DOHH2 (cell line): ENCODE data around the gene KLHL33.

Experiments used
- H3F3A ChIP-seq: fragments of 200-600 bp; sonication (generic), shearing (Covaris generic); 2 replicates; pipeline ENCODE4 v1.6.0; 2016; ENCODE audit warnings: antibody characterized with exemption, mild to moderate bottlenecking; ENCODE audit not compliant: control insufficient read depth, insufficient read depth
- H3K27ac ChIP-seq: fragments of 200-600 bp; sonication (generic); 2 replicates; pipeline ENCODE4 v1.5.1; 2014; ENCODE audit warnings: low read depth, mild to moderate bottlenecking, low read length, moderate library complexity
- H3K27me3 ChIP-seq: fragments of 200-600 bp; sonication (generic); 2 replicates; pipeline ENCODE4 v1.6.1; 2014; ENCODE audit warnings: mild to moderate bottlenecking, low read length, mixed read lengths; ENCODE audit not compliant: control insufficient read depth
- H3K36me3 ChIP-seq: fragments of 200-600 bp; sonication (generic); 2 replicates; pipeline ENCODE4 v1.6.1; 2014; ENCODE audit warnings: mild to moderate bottlenecking, low read length, moderate library complexity, mixed read lengths; ENCODE audit not compliant: control insufficient read depth
- H3K4me1 ChIP-seq: fragments of 200-600 bp; sonication (generic); 2 replicates; pipeline ENCODE4 v1.6.1; 2014; ENCODE audit warnings: mild to moderate bottlenecking, low read length, mixed read lengths; ENCODE audit not compliant: control insufficient read depth
- H3K4me2 ChIP-seq: fragments of 200-600 bp; sonication (generic); 2 replicates; pipeline ENCODE4 v1.6.0; 2014; ENCODE audit warnings: mild to moderate bottlenecking, low read length, moderate library complexity
- H3K4me3 ChIP-seq: fragments of 200-600 bp; sonication (generic); 2 replicates; pipeline ENCODE4 v1.5.1; 2014; ENCODE audit warnings: mild to moderate bottlenecking, low read length, mixed read lengths
- H3K79me2 ChIP-seq: fragments of 200-600 bp; sonication (generic); 2 replicates; pipeline ENCODE4 v1.6.1; 2014; ENCODE audit warnings: mild to moderate bottlenecking, low read length, mixed read lengths; ENCODE audit not compliant: control insufficient read depth
- H3K9me2 ChIP-seq: fragments of 200-600 bp; sonication (generic); replicated peaks from 2 replicates; pipeline ENCODE4 v1.6.1; 2014; ENCODE audit warnings: mild to moderate bottlenecking, low read length, mixed read lengths; ENCODE audit not compliant: control insufficient read depth
- H3K9me3 ChIP-seq: fragments of 200-600 bp; sonication (generic); 2 replicates; pipeline ENCODE4 v1.6.1; 2014; ENCODE audit warnings: antibody characterized with exemption, low read length, mixed read lengths; ENCODE audit not compliant: control insufficient read depth, insufficient read depth
- H4K20me1 ChIP-seq: fragments of 200-600 bp; sonication (generic); 2 replicates; pipeline ENCODE4 v1.6.0; 2014; ENCODE audit warnings: low read depth, mild to moderate bottlenecking, antibody characterized with exemption, low read length, moderate library complexity; ENCODE audit not compliant: control insufficient read depth, insufficient read depth
- EZH2phosphoT487 ChIP-seq: fragments of 200-600 bp; sonication (generic); IDR thresholded peaks from 2 replicates; pipeline ENCODE4 v1.6.1; 2017; ENCODE audit warnings: borderline replicate concordance, mild to moderate bottlenecking, antibody characterized with exemption, low read length, moderate library complexity, mixed read lengths
- TF ChIP-seq, protein P1 (sequence below): fragments of 200-600 bp; sonication (generic); IDR thresholded peaks from one replicate; pipeline ENCODE4 v1.5.1; 2014; ENCODE audit warnings: antibody characterized with exemption, mild to moderate bottlenecking, low read depth, low read length; ENCODE audit not compliant: poor library complexity, severe bottlenecking

Gene KLHL33

DNA sequence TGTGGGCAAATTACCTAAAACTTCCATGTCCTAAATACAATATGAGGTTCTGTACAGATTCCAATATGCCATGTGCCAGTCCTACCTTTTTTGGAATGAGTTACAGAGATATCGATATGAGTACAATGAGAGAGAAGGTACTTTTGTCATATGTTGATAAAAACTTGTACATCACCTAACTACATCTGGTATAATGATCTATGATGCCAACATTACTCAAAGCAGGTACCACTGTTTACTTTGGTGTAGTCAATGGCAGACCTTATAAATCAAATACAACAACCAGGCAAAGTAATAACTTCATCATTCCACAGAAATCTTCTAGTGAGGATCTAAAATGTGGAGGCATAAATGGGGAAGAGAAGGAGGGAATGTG lies 35.4 kb downstream of the KLHL33 start:
- H3K9me3 ChIP-seq: no peaks in the 10 kb centered on the region
- TF ChIP-seq EZH2phosphoT487: no peak
- TF ChIP-seq, protein P1, sequence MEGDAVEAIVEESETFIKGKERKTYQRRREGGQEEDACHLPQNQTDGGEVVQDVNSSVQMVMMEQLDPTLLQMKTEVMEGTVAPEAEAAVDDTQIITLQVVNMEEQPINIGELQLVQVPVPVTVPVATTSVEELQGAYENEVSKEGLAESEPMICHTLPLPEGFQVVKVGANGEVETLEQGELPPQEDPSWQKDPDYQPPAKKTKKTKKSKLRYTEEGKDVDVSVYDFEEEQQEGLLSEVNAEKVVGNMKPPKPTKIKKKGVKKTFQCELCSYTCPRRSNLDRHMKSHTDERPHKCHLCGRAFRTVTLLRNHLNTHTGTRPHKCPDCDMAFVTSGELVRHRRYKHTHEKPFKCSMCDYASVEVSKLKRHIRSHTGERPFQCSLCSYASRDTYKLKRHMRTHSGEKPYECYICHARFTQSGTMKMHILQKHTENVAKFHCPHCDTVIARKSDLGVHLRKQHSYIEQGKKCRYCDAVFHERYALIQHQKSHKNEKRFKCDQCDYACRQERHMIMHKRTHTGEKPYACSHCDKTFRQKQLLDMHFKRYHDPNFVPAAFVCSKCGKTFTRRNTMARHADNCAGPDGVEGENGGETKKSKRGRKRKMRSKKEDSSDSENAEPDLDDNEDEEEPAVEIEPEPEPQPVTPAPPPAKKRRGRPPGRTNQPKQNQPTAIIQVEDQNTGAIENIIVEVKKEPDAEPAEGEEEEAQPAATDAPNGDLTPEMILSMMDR: no peak
- no peak overlapping the region for H3K27ac ChIP-seq
- H3K79me2 ChIP-seq: no peaks in the 10 kb centered on the region
- peaks cover 55% of the 10 kb centered on the region for H3K36me3 ChIP-seq
- H3K4me2 ChIP-seq: no peak overlapping the region
- H3K4me3 ChIP-seq: no peak overlapping the region
- no peaks in the 10 kb centered on the region for H4K20me1 ChIP-seq
- no peaks in the 10 kb centered on the region for H3K4me1 ChIP-seq
- no peaks in the 10 kb centered on the region for H3F3A ChIP-seq
- H3K27me3 ChIP-seq: no peaks in the 10 kb centered on the region
- H3K9me2 ChIP-seq: no peaks in the 10 kb centered on the region

DNA sequence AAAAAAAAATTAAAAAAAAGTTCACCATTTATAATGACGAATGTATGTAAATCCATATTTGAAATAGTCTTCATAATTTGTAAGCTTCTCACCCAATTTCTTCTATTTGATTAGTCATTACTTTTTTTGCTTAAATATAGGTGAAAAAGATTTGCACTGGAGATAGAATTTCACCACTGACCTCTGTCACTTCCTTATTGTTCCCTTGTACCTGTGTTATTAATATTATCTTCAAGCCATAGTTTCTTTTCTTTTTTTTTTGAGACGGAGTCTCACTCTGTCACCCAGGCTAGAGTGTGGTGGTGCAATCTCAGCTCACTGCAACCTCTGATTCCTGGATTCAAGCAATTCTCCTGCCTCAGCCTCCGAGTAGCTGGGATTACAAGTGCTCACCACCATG lies 38.5 kb downstream of the KLHL33 start:
- no peaks in the 10 kb centered on the region for H3K79me2 ChIP-seq
- H3K4me2 ChIP-seq: no peak overlapping the region
- no peaks in the 10 kb centered on the region for H4K20me1 ChIP-seq
- H3K4me1 ChIP-seq: no peaks in the 10 kb centered on the region
- H3K27ac ChIP-seq: no peak overlapping the region
- no peaks in the 10 kb centered on the region for H3K27me3 ChIP-seq
- no peak overlapping the region for H3K4me3 ChIP-seq
- H3K9me2 ChIP-seq: no peaks in the 10 kb centered on the region
- peaks cover 48% of the 10 kb centered on the region for H3K36me3 ChIP-seq
- TF ChIP-seq, protein P1: no peak
- no peak for TF ChIP-seq EZH2phosphoT487
- H3F3A ChIP-seq: no peaks in the 10 kb centered on the region
- no peaks in the 10 kb centered on the region for H3K9me3 ChIP-seq

DNA sequence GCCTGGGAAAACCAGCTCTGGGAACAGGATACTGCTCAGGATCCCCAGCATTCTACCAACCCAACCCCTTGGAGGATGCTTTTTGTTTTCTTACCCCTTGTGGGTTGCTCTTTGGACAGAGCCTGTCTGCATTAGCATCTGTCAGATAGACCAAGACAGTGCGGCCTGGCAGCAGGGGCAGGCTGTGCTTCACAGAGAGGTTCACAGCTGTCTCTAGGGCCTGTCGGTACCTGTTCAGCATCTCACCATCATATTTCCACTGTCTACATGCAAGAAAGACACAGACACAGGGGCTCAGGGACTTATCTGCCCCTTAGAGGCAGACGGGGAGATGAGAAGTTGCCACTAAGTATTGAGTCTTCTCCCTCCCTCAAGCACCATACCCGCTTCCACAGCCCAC lies 44.5 kb downstream of the KLHL33 start:
- peaks cover 65% of the 10 kb centered on the region for H3K36me3 ChIP-seq

More for the DNA sequence above, 44.5 kb downstream of the KLHL33 start:
- Histone ChIP-seq H3K27ac (no peak overlapping the region), H3F3A (no peaks in the 10 kb centered on the region), H4K20me1 (no peaks in the 10 kb centered on the region), H3K79me2 (no peaks in the 10 kb centered on the region), H3K9me3 (no peaks in the 10 kb centered on the region), H3K4me3 (no peak overlapping the region), H3K4me1 (no peaks in the 10 kb centered on the region), H3K27me3 (no peaks in the 10 kb centered on the region), H3K9me2 (no peaks in the 10 kb centered on the region), H3K4me2 (no peak overlapping the region)
- TF ChIP-seq, protein P1: no peak
- no peak for TF ChIP-seq EZH2phosphoT487
